GM19240 (cell line): ENCODE results near the gene NTM.

Source experiments
- DNase-seq: peaks from one replicate; pipeline ENCODE4 v3.0.0; 2011; ENCODE audit warnings: low spot score; ENCODE audit not compliant: insufficient read length

NTM gene

GRCh38 chr11:132187814-132188213 is 817.4 kb downstream of the NTM start:
- no peak for DNase-seq

- no peak for DNase-seq
Observed at GRCh38 chr11:132196928-132197327, 826.5 kb downstream of the NTM start.

GRCh38 chr11:132200353-132200936 is 830.0 kb downstream of the NTM start:
- DNase-seq = no peak

GRCh38 chr11:132202621-132203020 is 832.2 kb downstream of the NTM start:
- DNase-seq = no peak

- no peak for DNase-seq
Observed at GRCh38 chr11:132205006-132205405, 834.6 kb downstream of the NTM start.

- no peak for DNase-seq
Observed at GRCh38 chr11:132205496-132205895, 835.1 kb downstream of the NTM start.

- DNase-seq = no peak
Observed at GRCh38 chr11:132206993-132207392, 836.6 kb downstream of the NTM start.

- no peak for DNase-seq
Observed at GRCh38 chr11:132208477-132209055, 838.2 kb downstream of the NTM start.

- no peak for DNase-seq
Observed at GRCh38 chr11:132211479-132211878, 841.1 kb downstream of the NTM start.

GRCh38 chr11:132217856-132218255 is 847.4 kb downstream of the NTM start:
- DNase-seq = no peak

- DNase-seq = no peak
Observed at GRCh38 chr11:132220474-132220873, 850.1 kb downstream of the NTM start.

GRCh38 chr11:132222345-132222744 is 851.9 kb downstream of the NTM start:
- no peak for DNase-seq

GRCh38 chr11:132226522-132226921 is 856.1 kb downstream of the NTM start:
- no peak for DNase-seq

GRCh38 chr11:132228746-132229325 is 858.4 kb downstream of the NTM start:
- DNase-seq = no peak

- DNase-seq = no peak
Observed at GRCh38 chr11:132231656-132232347, 861.4 kb downstream of the NTM start.

- DNase-seq = no peak
Observed at GRCh38 chr11:132234878-132235277, 864.5 kb downstream of the NTM start.

GRCh38 chr11:132237781-132238180 is 867.4 kb downstream of the NTM start:
- no peak for DNase-seq

- no peak for DNase-seq
Observed at GRCh38 chr11:132238331-132238866, 868.0 kb downstream of the NTM start.

- no peak for DNase-seq
Observed at GRCh38 chr11:132240374-132240773, 870.0 kb downstream of the NTM start.

- DNase-seq = no peak
Observed at GRCh38 chr11:132242632-132243031, 872.2 kb downstream of the NTM start.

GRCh38 chr11:132244846-132245245 is 874.4 kb downstream of the NTM start:
- no peak for DNase-seq
